ENCODE data around the gene FGF5.
"Not testable (repeated sequence)": the region's sequence is repeated elsewhere in the genome, so short reads cannot be mapped to it uniquely, and the experiment has no call there.

The FGF5 gene, protein sequence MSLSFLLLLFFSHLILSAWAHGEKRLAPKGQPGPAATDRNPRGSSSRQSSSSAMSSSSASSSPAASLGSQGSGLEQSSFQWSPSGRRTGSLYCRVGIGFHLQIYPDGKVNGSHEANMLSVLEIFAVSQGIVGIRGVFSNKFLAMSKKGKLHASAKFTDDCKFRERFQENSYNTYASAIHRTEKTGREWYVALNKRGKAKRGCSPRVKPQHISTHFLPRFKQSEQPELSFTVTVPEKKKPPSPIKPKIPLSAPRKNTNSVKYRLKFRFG

DNA sequence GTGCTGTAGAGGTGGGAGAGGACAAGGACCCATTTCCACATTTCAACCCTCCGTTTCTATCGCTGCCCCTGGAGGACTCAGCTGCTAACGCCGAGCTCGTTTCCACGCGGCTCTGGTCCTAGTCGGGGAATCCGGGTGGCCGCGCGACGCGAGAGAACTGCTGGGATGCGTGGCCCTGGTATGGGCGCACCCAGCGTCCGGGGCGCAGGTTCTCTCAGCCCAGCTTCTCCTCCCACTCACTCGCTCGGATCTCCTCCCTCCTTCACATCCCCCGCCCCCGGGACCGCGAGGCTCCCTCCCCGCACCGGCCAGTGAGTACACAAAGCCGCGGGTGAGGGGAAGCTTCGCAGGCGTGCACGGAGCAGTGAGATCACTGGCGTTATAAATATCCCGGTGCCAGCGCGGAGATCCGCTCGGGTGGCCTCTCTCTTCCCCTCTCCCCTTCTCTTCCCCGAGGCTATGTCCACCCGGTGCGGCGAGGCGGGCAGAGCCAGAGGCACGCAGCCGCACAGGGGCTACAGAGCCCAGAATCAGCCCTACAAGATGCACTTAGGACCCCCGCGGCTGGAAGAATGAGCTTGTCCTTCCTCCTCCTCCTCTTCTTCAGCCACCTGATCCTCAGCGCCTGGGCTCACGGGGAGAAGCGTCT lies at the start of gene FGF5:
TSS of gene FGF5 (plus strand) at position 412 of the 649 bp plus-strand sequence. CDS start at position 573, 161 bp downstream.
- no peak for DNase-seq (ENCODE audit: low read depth in 1 of 2, low spot score in 1 of 2)

DNA sequence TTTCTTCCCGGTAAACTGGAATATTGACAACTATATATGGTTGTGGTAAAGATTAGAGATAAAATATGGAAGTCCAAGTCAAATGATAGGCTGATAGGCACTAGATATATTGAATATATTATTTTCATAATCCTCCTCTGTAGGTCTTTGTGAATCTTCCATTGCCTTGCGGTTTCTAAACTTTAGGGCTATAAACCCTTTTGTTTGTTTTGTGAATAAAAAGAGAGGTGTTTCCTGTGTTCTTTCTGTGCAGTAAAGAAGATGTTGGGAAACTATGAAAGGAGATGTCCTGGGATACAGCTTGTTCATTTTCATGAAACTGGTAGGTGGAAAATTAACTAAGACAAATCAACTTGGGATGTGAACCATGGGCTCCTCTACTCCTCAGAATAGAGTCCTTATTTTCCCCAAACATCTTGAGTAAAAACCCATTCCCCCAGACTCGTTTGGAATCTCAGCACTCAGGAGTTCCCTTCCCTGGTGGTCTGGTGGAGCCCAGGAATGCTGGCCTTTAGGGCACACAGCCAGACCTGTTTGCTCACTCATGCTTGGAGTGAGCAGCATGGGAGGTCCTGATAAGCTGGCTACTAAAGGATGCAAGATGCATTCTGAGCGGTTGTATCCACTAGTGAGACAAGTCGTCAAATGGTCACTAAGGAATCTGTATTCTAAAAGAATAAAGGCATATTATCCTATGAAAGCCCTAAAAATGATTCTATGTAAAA lies 47.0 kb upstream of the FGF5 start:
- DNase-seq (ENCODE audit: low read depth in 1 of 2, low spot score in 1 of 2) = no peak

DNA sequence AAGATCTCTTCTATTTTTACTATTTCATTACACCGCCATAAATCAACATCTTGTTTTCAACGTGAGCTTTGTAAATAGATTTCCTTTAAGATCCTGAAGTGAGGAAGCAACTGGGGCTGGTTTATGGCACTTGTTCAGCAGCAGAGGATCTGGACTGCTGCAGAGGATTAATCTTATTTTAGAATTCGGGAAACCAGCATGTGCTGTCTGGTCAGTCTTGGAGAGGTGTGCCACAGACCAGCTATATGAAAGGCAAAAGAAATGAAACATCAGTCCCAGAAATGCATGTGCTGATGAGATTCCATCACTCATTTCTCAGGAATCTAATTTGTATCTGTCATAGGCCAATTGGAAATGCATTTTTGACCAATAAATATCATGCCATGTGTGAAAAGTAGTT lies 45.8 kb upstream of the FGF5 start:
- no peak for DNase-seq (ENCODE audit: low read depth in 1 of 2, low spot score in 1 of 2)

GRCh38 chr4:80221161-80221560 lies 45.3 kb upstream of the FGF5 start:
- no peak for DNase-seq (ENCODE audit: low read depth in 1 of 2, low spot score in 1 of 2)

GRCh38 chr4:80225595-80225994 lies 40.9 kb upstream of the FGF5 start:
- no peak for DNase-seq (ENCODE audit: low read depth in 1 of 2, low spot score in 1 of 2)

GRCh38 chr4:80226094-80226493 lies 40.4 kb upstream of the FGF5 start:
- no peak for DNase-seq (ENCODE audit: low read depth in 1 of 2, low spot score in 1 of 2)

- no peak for DNase-seq (ENCODE audit: low read depth in 1 of 2, low spot score in 1 of 2)
These were observed 38.0 kb upstream of the FGF5 start for GRCh38 chr4:80228460-80228859.

- DNase-seq (ENCODE audit: low read depth in 1 of 2, low spot score in 1 of 2) = no peak
These were observed 37.3 kb upstream of the FGF5 start for GRCh38 chr4:80229128-80229527.

GRCh38 chr4:80229590-80229989 lies 36.9 kb upstream of the FGF5 start:
- DNase-seq (ENCODE audit: low read depth in 1 of 2, low spot score in 1 of 2) = no peak

GRCh38 chr4:80231180-80231579 lies 35.3 kb upstream of the FGF5 start:
- no peak for DNase-seq (ENCODE audit: low read depth in 1 of 2, low spot score in 1 of 2)

- no peak for DNase-seq (ENCODE audit: low read depth in 1 of 2, low spot score in 1 of 2)
These were observed 33.6 kb upstream of the FGF5 start for GRCh38 chr4:80232707-80233370.

GRCh38 chr4:80233390-80233789 lies 33.1 kb upstream of the FGF5 start:
- no peak for DNase-seq (ENCODE audit: low read depth in 1 of 2, low spot score in 1 of 2)

- DNase-seq (ENCODE audit: low read depth in 1 of 2, low spot score in 1 of 2) = no peak
These were observed 31.0 kb upstream of the FGF5 start for GRCh38 chr4:80235451-80235850.

DNA sequence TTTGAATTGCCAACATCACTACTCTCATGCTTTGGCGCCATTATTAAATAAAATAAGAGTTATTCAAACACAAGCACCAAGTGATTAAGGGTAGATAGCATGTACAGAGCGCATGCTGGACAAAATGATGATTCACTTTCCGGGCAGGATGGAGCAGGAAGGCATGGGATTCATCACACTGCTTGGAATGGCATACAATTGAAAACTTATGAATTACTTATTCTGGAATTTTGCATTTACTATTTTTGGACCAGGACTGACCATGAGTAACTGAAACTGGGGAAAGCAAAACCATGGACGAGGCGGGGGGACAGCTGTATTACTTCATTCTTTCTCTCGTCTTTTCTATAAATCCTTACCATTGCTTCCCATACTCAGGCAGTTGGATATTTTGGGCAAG lies 28.5 kb upstream of the FGF5 start:
- no peak for DNase-seq (ENCODE audit: low read depth in 1 of 2, low spot score in 1 of 2)

DNA sequence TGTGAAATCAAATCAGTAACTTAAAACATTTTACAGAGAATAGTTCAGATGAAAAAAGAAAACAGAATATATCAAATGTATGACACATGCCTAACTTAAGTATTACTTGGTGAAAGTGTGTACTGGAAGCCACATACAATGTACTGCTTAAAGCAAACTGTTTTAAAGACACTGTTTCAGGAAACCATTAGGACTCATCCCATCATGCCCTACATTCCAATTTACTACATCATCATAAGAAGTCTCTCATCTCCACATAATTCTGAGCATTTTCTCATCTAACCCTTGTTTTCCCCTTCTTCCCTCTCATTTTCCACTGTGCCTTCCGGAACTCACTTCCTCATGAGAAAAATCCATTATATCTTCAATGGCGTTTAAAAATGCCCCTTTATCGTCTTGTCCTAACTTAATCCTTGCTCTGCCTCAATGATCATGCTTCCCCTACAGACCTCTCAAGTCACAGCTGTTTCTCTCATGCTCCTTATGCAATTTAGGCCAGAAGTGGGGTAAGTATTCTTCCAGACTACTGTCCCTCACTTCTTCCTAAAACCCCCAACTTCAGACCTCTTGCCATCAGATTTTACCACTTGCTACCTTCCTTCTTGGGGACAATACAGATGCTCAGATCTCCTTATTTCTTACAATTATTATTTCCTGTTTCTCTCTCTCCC lies 26.8 kb upstream of the FGF5 start:
- DNase-seq (ENCODE audit: low read depth in 1 of 2, low spot score in 1 of 2) = no peak

DNA sequence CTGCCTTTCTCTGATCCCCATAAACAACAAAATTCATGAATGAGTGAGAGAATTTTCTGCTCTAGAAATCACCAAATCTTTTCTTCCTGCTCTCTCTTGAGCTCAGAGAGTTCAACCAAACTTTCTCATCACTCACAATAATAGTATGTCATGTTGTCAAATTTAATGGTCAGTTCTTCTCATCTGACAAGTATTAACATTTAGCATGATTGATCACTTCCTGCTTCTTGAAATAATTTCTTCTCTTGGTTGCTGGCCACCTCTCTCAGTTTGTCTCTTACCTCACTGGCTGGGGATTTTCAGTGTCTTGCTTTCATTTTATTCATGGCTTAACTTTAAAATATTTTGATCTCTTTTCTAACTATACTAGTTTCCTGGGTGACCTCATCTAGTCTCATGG lies 25.5 kb upstream of the FGF5 start:
- DNase-seq (ENCODE audit: low read depth in 1 of 2, low spot score in 1 of 2) = no peak

DNA sequence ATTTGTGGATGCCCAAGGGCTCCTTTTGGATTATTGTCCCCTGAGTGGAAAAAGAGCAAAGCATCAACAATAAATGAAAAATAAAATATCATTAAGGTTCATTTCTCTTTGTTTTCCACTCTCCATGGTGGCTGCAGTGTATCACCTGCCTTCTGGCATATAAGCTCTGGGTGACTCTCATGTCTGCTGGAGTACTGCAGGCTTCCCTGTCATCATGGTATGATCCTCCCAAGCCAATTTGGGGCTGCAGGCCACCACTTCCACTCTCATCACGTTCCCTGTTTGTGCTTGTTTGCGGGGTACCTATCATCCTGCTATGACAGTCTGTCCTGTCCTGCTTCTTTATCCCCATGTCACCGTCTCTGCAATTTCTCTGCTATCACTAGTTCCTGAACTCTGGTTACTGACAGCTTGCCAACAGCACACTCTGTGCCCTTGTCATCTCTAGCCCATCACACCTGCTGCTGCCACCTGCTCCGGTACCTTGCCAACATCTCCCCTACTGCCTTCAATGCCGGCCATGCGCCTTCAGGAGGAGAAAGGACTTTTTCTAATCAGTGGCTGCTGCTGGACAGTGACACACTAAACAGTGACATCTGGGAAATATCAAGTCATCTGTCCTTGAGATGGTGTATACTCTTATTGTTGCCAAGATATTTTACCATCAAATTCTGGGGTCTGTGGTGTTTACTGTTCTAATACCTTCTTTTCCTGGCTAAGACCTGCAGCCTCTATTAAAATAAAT lies 23.0 kb upstream of the FGF5 start:
- DNase-seq (ENCODE audit: low read depth in 1 of 2, low spot score in 1 of 2) = no peak

GRCh38 chr4:80247484-80247883 lies 19.0 kb upstream of the FGF5 start:
- DNase-seq (ENCODE audit: low read depth in 1 of 2, low spot score in 1 of 2) = not testable (repeated sequence)

- no peak for DNase-seq (ENCODE audit: low read depth in 1 of 2, low spot score in 1 of 2)
These were observed 17.3 kb upstream of the FGF5 start for GRCh38 chr4:80249144-80249543.

DNA sequence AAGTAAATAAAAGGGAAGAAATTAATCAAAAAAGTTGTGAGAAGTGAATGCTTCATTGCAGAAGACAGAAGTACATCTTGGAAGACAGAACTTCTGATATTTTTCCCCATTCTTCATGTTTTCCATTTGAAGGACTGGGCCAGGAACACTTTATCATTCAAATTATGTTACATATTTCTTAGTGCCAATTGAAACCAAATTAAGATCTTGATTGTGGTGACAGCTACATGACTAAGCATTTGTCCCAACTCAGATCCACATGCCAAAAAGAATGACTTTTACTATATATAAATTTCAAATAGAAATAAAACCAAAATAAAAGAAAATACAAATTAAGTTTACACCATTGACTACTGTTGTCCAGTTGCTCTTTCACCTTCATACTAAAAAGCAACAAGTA lies 14.0 kb upstream of the FGF5 start:
- DNase-seq (ENCODE audit: low read depth in 1 of 2, low spot score in 1 of 2) = no peak

DNA sequence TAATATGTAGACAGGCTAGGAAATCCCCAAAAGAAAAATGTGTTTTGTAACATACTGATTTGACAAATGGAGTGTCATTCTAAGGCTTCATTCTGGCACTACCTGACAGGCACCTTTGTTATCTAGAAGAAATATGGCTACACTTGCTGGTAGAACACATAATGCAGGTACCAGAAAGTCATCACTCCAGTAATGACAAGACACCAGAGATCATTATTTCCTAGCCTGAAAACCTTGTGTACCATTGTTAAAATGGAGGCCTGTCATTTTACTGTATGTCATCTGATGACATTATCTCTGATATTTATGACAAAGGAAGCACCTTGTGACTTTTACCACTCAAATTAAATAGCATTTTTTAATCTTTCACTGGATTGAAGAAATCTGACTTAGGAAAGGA lies 13.5 kb upstream of the FGF5 start:
- no peak for DNase-seq (ENCODE audit: low read depth in 1 of 2, low spot score in 1 of 2)
